ES-I3 (cell line): Measurements from ENCODE around the gene ANO3.

ENCODE experiments used
- H3K36me3 ChIP-seq: 2 replicates; pipeline ENCODE4 v1.6.1; 2013; ENCODE audit warnings: mild to moderate bottlenecking, low read length, control low read depth, moderate library complexity; ENCODE audit not compliant: insufficient read depth
- H3K4me1 ChIP-seq: 2 replicates; pipeline ENCODE4 v1.6.1; 2013; ENCODE audit warnings: mild to moderate bottlenecking, control low read depth, low read length; ENCODE audit not compliant: insufficient read depth
- H3K9ac ChIP-seq: 2 replicates; pipeline ENCODE4 v1.6.1; 2013; ENCODE audit warnings: low read depth, mild to moderate bottlenecking, low read length, moderate library complexity
- H3K9me3 ChIP-seq: 2 replicates; pipeline ENCODE4 v1.6.1; 2013; ENCODE audit warnings: mild to moderate bottlenecking, low read length, moderate library complexity; ENCODE audit not compliant: control insufficient read depth, insufficient read depth

Gene ANO3

DNA sequence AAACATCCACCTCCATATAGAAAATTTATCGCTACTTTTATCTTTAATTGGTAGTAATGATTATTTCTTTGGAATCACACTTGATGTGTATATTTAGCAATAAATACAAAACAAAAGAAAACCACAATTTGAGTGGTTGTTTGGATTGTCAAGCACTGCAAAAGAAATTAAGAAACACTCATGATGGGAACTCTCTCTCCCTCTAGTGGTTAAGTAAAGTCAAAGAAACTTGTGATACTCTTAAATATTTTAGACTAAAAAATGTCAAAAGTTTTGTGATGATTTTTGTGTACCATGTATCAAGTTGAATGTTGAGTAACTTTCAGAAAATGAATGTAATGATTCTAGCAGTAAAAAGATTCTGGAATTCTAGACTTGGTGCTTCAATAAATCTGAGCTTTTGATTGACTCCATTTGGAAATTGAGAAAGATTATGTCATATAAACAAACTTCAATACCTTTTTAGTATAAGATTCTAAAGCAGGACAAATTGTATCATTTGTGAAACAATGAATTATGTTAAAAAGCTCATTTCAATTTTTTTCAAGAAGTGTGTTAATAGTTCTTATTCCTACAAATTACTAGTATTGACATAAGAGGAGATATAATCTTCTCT is 219.4 kb downstream of the ANO3 start:
- no peaks in the 10 kb centered on the region for H3K9me3 ChIP-seq
- H3K9ac ChIP-seq = no peak overlapping the region
- no peaks in the 10 kb centered on the region for H3K4me1 ChIP-seq
- H3K36me3 ChIP-seq = no peaks in the 10 kb centered on the region

DNA sequence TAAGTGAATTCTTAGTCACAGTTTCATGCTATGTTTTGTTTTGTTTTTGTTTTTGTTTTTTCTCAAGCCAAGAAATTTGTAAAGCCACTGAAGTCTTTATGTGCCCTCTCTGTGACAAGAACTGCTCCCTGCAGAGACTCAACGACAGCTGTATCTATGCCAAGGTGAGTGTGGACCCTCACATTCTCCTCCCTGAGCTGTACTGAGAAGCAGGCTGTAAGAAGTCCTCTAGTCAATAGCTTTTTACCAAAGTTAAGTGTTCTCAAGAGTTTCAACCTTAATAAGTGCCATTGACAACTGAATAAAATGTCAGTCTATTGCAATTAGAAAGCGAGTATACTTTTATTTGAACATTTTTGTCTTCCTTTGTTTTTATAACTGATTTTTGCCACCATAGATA is 221.3 kb downstream of the ANO3 start:
- no peaks in the 10 kb centered on the region for H3K36me3 ChIP-seq
- H3K9me3 ChIP-seq = no peaks in the 10 kb centered on the region
- no peaks in the 10 kb centered on the region for H3K4me1 ChIP-seq
- no peak overlapping the region for H3K9ac ChIP-seq

DNA sequence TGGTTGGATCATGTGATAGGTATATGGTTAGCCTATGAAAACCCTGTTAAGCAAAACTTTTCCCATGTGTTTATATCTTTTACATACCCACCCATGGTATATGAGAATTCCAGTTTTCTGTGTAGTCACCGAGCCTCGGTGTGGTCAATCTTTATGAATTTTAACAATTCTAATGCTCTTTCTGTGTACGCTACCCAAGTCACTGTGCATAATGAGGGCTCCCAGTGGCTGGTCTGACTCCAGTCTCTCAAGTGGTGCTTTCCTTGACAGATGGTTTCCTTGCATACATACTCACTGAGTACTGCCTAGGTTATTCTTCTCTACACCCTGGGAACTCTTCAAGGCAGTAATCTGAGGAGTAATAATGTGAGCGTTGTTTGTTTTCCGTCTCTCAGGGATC is 222.5 kb downstream of the ANO3 start:
- Histone ChIP-seq H3K9ac (no peak overlapping the region), H3K9me3 (no peaks in the 10 kb centered on the region), H3K4me1 (no peaks in the 10 kb centered on the region), H3K36me3 (no peaks in the 10 kb centered on the region)

DNA sequence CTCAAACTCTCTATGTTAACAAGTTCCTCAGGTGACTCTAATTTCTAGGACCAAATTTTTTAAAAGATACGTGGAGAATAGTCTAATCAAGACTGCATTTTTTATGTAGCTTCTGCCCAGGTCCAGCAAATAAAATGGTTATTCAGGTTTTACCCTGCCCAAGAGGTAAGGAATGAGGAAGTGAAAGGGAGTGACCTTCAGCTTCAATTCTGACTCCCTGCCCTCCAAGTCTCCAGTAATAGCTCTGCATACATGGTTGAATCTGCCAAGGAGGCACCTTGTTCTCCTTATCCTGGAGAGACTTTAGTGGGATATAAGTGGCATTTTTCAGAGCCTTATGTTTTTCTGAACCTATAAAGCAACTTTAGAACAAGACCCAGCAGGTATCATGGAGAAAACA is 224.7 kb downstream of the ANO3 start:
- Histone ChIP-seq H3K36me3 (no peaks in the 10 kb centered on the region), H3K4me1 (no peaks in the 10 kb centered on the region), H3K9me3 (no peaks in the 10 kb centered on the region), H3K9ac (no peak overlapping the region)

DNA sequence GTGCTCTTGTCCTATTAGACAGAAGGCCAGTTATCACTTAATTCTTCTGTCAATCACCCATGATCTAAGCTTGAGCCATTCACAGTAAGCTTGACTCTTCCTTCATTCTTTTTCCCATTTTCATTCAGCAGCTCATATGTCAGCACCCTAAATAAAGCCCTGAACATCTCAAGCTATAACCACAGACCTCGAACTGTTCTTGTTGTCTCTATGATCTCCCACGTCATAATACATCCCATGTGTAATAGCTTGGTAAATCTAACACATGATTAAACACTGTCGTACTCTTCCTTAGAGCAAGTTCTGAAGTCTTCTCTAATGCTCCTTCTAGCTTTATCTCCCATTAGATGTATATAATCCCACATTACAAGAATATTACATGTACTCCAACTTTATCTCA is 225.7 kb downstream of the ANO3 start:
- H3K4me1 ChIP-seq = no peaks in the 10 kb centered on the region
- H3K9me3 ChIP-seq = no peaks in the 10 kb centered on the region
- no peaks in the 10 kb centered on the region for H3K36me3 ChIP-seq
- no peak overlapping the region for H3K9ac ChIP-seq

DNA sequence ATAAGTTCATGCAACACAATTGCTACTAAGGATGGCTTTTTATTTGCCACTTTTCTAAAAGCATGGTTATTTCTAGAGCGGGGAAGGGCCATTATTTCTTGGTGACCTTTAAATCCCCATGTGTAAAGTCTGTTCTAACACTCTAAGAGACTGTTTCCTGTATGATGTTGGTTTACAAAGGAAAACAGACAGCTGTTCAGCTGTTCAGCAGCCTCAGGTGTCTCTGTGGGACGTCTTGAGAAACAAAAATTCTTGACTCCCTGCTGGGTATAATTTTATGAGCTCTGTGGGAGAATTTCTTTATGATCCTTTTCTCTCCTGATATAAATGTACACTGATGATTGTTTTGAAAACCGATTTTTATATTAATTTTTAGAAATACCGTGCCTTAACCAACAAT is 226.3 kb downstream of the ANO3 start:
- no peak overlapping the region for H3K9ac ChIP-seq
- H3K4me1 ChIP-seq = no peaks in the 10 kb centered on the region
- H3K9me3 ChIP-seq = no peaks in the 10 kb centered on the region
- no peaks in the 10 kb centered on the region for H3K36me3 ChIP-seq

DNA sequence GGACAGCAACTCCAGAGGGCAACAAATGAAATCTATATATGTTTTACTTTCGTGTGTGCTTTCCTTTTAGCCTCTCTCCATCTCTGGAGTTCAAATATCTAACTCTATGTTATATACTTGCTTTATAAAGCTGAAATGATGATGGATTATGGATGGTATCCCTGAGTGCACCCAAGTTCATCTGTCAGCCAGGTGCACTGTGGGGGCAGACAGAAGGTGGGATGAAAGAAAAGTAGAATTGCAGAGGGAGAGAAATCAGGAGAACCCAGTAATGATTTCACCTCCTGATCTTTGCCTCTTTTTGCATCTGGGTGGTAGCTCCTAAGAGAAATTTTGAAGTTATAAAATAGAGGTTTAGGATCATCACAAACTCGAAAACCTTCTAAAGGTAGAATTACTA is 237.7 kb downstream of the ANO3 start:
- Histone ChIP-seq H3K4me1 (peaks cover 12% of the 10 kb centered on the region), H3K9me3 (no peaks in the 10 kb centered on the region)

DNA sequence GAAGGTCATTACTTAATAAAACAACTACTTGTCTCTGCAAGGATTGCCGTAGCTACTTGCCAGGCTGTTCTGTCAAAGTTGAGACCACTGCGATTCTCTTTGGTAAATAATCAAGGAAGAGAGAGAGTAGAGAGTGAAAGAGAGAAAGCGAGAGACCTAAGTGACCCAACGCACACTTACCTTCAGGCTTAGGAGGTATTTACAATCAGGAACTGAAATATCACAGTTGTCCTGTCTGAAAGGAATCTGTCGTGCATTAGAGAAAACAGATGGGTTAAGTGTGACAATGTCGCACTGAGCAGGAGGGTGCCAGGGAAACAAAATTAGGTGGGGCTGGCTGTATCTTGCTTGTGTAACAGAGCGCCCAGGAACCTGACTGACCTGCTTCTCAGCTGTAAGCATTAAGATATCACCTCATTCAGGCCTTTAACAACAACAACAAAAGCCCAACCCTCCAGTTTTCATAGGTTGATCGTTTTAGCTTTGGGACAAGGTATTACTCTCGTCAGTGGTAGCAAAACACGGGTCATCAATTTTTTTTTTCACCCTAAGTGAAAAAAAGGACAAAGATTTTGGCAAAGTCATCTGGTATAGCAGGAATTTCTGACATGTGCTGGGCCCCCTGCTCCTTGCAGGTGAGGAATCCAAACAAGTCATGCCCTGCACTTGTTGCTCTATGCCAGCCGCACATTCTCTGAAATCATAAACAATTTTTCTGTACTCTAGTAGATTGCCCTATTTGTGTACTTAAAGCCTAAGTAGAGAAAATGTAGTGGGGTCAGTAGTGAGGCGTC is 240.1 kb downstream of the ANO3 start, which contains the start of gene MUC15:
Gene MUC15 (minus strand): TSS at position 403 of the 794 bp plus-strand sequence. CDS start 5,169 bp downstream, outside the sequence.
- peaks cover 12% of the 10 kb centered on the region for H3K4me1 ChIP-seq
- no peak within 1 kb of the TSS for H3K9ac ChIP-seq
- H3K9me3 ChIP-seq = no peaks in the 10 kb centered on the region
- H3K36me3 ChIP-seq = no peaks in the 10 kb centered on the region

More for the DNA sequence above, 237.7 kb downstream of the ANO3 start:
- Histone ChIP-seq H3K9ac (no peak overlapping the region), H3K36me3 (no peaks in the 10 kb centered on the region)

DNA sequence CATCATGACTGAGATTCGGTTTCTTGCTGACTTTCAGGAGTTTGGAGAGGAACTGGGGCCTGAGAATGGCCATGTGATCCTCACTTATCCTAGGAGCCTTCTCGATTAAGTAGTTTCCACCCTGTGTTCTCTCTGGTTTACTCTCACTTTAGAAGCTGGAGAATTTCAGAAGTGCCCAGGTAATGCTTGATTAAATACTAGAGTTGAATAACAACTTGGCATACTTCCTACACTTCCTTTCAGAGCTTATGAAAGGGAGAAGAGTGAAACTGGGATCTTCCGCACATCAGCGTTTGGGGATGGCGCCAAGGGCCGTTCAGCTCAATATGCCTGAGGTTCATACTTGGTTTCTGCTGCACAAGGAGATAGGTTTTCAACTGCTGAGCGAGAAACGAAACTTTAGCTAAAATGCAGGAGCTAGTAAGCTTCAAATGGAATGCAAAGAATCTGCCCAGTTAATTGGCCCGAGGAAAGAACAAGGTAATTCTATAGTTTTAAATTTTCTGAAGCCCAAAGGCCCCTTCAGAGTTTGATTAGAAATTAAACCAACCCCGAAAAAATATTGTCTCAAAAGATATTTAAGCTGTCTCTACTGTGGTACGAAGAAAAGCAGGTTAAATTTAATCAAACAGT is 241.0 kb downstream of the ANO3 start:
- H3K9me3 ChIP-seq = no peaks in the 10 kb centered on the region
- H3K9ac ChIP-seq = no peak overlapping the region
- peaks cover 12% of the 10 kb centered on the region for H3K4me1 ChIP-seq
- H3K36me3 ChIP-seq = no peaks in the 10 kb centered on the region

DNA sequence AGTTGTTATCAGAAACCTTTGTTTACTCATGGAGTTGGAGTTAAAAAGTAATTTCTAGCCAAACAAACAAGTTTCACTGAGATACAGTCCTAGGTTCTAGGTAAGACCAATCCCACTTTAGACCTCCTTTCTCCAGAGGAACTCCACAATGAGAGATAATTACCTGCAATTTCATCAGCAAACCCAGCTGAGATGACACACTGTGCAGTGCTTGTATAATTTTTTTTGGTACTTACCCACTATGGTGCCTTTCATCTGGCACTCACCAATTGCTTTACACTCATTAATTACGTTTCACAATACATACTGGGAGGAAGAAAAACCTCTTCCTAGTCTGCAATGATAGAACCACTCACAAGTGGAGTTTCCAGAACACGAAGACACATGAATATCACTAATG is 242.0 kb downstream of the ANO3 start:
- Histone ChIP-seq H3K9me3 (no peaks in the 10 kb centered on the region), H3K36me3 (no peaks in the 10 kb centered on the region), H3K9ac (no peak overlapping the region), H3K4me1 (peaks cover 12% of the 10 kb centered on the region)

DNA sequence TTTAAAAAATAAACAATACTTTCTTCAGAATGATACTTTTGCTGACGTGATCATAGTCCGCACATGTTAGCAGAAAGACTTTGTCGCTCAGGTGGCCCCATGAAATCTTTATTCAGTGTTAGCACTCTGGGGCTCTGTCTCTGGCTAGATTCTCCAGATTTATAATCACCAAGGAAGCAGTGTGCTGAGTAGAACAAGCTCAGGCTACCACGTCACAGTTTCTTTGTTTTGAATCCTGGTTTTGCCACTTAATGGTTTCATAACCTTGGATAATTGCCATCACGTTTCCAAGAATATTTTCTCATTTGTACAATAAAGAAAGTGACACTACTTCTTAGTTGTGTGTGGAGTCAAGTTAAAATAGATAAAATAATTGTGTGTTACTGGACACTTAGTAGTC is 244.0 kb downstream of the ANO3 start:
- H3K9me3 ChIP-seq = no peaks in the 10 kb centered on the region
- no peak overlapping the region for H3K9ac ChIP-seq
- peaks cover 12% of the 10 kb centered on the region for H3K4me1 ChIP-seq
- H3K36me3 ChIP-seq = no peaks in the 10 kb centered on the region

DNA sequence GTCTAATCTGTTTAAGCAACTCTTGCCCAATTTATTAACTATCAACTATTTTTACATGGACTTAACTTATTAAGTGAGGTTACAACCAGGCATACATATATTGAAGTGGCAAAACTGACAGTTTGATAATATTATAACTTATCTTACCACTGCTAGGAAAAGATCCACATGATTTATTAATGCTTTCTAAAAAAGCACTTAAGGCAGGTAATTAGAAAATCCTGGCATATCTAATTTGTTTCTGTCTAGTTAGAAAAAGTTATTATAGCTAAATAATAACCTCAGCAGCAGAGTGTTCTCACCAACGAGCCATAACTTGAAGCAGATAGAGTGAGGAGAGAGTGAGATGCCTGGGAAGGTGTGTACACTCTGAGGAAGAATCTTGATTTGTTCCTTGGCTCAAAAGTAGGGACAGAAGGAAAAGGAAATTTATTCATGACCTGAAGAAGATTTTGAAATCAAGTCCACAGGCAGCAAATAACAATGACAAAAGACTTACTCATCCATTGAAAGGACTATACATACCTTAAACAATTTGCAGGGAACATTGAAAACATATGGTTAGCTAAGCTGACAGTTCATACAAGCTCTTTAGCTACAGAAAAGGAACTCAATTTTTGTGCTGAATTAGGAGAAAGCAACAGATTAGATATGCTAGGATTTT is 247.2 kb downstream of the ANO3 start:
- H3K36me3 ChIP-seq = no peaks in the 10 kb centered on the region
- no peaks in the 10 kb centered on the region for H3K4me1 ChIP-seq
- H3K9ac ChIP-seq = no peak overlapping the region
- H3K9me3 ChIP-seq = no peaks in the 10 kb centered on the region

DNA sequence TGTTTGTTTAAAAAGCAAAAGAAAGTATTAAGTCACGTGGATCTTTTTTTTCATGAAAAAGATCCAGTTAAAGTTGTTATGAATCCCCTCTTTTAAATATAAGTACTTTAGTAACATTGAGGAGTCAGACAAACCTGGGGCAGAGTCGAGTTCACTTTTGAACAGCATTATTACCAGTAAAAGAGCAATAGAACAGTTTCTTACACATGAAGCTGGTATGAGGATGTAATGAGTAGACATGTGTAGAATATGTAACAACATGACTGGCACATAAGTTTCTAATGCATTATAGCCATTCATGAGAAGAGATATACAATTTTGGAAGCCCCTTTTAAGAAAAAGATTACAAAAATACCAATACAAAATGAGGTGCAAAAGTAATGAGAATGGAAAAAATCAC is 247.8 kb downstream of the ANO3 start:
- Histone ChIP-seq H3K4me1 (no peaks in the 10 kb centered on the region), H3K9ac (no peak overlapping the region)

DNA sequence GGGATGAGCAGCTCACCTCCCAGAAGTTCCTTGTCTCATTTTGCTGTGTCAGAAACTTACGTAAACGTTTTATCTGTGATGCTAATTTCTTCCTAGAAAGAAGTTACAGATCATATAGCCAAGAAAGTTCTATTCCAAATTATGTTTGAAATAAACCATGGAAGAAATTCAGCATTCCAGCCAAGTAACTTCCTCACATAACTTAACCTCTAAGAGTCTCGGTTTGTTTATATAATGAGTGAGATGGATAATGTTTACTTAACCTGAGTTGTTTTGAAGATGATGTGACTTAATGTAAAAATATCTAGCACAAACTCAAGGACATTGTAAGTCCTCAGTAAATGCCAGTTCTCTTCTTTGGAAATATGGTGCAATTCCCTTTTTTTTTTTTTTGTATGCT is 249.0 kb downstream of the ANO3 start:
- Histone ChIP-seq H3K36me3 (no peaks in the 10 kb centered on the region), H3K4me1 (no peaks in the 10 kb centered on the region), H3K9ac (no peak overlapping the region), H3K9me3 (no peaks in the 10 kb centered on the region)

More for the DNA sequence above, 247.8 kb downstream of the ANO3 start:
- H3K9me3 ChIP-seq = no peaks in the 10 kb centered on the region
- no peaks in the 10 kb centered on the region for H3K36me3 ChIP-seq
